ENCODE data around the gene GNG12. TPM values are rescaled to one million over a fixed set of nuclear protein-coding genes. Genes with fewer than 3 reads are reported as not detected.
A peak's percentile ranks its signal among the peaks of the same experiment; 100 is the strongest.

GNG12 gene
- total and polyA plus RNA-seq, 4 donors = 61.3 to 157 (median 78.5) TPM

DNA sequence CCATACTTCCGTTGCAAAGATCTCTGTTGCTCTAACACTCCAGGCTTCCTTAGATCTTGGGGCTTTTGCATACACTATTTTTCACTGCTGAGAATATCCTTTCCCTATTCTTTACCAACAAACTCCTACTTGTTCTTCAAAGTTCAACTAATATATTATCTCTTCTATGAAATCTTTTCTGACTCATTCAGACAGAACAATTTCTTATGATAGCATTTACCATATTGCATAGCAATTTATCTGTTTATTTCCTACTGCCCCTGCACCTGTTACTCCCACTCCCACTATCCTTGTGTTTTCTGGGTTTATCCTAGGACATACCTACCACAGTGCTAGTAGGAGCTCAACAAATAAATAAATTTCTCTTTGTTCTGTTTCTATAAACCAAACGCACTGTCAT lies 137.3 kb downstream of the GNG12 start:
- Histone ChIP-seq H3K27ac (ENCODE audit: low read depth, low read length) (no peak overlapping the region), H3K4me3 (ENCODE audit: low read depth, low read length) (no peak overlapping the region), H3K36me3 (ENCODE audit: control insufficient read depth, insufficient read depth, low read length) (no peaks in the 10 kb centered on the region), H3K9me3 (ENCODE audit: control insufficient read depth, insufficient read depth, low read length) (no peaks in the 10 kb centered on the region), H3K27me3 (ENCODE audit: control insufficient read depth, insufficient read depth, low read length) (no peaks in the 10 kb centered on the region), H3K4me1 (ENCODE audit: control insufficient read depth, insufficient read depth, low read length) (no peaks in the 10 kb centered on the region)
- DNase-seq (ENCODE audit: low read depth in 4 of 6, low spot score in 6 of 6) = no peak
- WGBS (ENCODE audit: insufficient coverage) = 93% methylated on average over 1 of the region's 2 CpGs

- H3K4me1 ChIP-seq (ENCODE audit: control insufficient read depth, insufficient read depth, low read length) = peaks cover under 1% of the 10 kb centered on the region
- no peak overlapping the region for H3K4me3 ChIP-seq (ENCODE audit: low read depth, low read length)
- H3K27me3 ChIP-seq (ENCODE audit: control insufficient read depth, insufficient read depth, low read length) = no peaks in the 10 kb centered on the region
- no peak overlapping the region for H3K27ac ChIP-seq (ENCODE audit: low read depth, low read length)
- H3K36me3 ChIP-seq (ENCODE audit: control insufficient read depth, insufficient read depth, low read length) = no peaks in the 10 kb centered on the region
- H3K9me3 ChIP-seq (ENCODE audit: control insufficient read depth, insufficient read depth, low read length) = no peaks in the 10 kb centered on the region
- DNase-seq (ENCODE audit: low read depth in 4 of 6, low spot score in 6 of 6) = no peak
Measured at GRCh38 chr1:67691712-67692111, 141.6 kb downstream of the GNG12 start.

- H3K4me1 ChIP-seq (ENCODE audit: control insufficient read depth, insufficient read depth, low read length) = peaks cover 10% of the 10 kb centered on the region
- DNase-seq (ENCODE audit: low read depth in 4 of 6, low spot score in 6 of 6) = no peak
- H3K27ac ChIP-seq (ENCODE audit: low read depth, low read length) = no peak overlapping the region
- H3K9me3 ChIP-seq (ENCODE audit: control insufficient read depth, insufficient read depth, low read length) = no peaks in the 10 kb centered on the region
- no CpG with 5 or more reads among the region's 2 CpGs for WGBS (ENCODE audit: insufficient coverage)
- H3K27me3 ChIP-seq (ENCODE audit: control insufficient read depth, insufficient read depth, low read length) = no peaks in the 10 kb centered on the region
- H3K4me3 ChIP-seq (ENCODE audit: low read depth, low read length) = no peak overlapping the region
- H3K36me3 ChIP-seq (ENCODE audit: control insufficient read depth, insufficient read depth, low read length) = no peaks in the 10 kb centered on the region
Measured at GRCh38 chr1:67690411-67690810, 142.9 kb downstream of the GNG12 start.

DNA sequence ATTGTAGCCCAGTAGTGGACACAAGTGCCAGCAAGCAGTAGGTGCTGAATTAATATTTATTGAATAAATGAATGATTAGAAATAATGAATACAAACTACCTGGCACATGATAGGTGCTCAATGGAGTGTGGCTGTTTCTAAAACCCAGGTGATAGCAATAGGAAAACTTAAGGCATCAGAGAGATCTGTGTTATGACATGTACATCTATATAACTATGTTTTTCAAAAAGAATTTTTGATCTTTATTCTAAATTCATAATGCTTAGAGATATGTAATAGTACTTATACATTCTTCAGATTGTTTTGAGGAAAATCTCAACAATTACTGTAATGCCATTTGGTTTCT lies 143.3 kb downstream of the GNG12 start:
- peaks cover 11% of the 10 kb centered on the region for H3K4me1 ChIP-seq (ENCODE audit: control insufficient read depth, insufficient read depth, low read length)
- no peaks in the 10 kb centered on the region for H3K9me3 ChIP-seq (ENCODE audit: control insufficient read depth, insufficient read depth, low read length)
- H3K4me3 ChIP-seq (ENCODE audit: low read depth, low read length) = no peak overlapping the region
- H3K27me3 ChIP-seq (ENCODE audit: control insufficient read depth, insufficient read depth, low read length) = no peaks in the 10 kb centered on the region
- H3K36me3 ChIP-seq (ENCODE audit: control insufficient read depth, insufficient read depth, low read length) = no peaks in the 10 kb centered on the region
- no peak overlapping the region for H3K27ac ChIP-seq (ENCODE audit: low read depth, low read length)
- no peak for DNase-seq (ENCODE audit: low read depth in 4 of 6, low spot score in 6 of 6)

DNA sequence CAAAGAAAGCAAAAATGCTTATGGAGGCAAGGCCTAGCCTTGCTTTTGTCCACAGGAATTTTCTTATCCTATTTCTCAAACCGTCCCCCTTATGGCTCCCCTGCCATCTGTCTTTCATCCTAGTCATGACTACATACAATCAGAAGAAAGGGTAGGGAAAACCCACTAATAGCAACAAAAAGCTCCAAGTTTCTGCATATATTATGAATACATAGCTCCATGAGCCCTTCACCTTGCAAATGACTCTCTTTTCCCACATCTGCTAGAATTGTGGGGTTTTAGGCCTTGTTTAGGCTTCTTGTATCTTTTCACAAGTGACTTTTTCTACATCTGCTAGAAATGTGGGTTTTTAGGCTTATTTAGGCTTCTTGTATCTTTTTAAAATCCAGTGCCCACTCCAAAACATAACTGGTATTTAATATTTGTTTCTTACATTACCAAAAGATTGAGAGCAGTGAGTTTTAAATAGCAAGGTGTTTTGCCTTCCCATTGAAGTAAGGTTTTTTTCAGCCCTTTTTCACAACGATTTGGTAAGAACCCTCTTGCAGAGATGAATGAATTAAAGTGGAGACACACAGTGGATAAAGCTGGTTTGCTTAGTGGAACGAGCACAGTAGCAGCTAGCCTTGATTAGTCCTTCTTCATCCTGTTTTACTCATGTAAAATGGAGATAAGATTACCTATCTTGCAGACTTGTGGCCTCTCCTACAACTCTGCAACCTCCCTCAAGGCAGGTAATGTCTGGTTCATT lies 143.8 kb downstream of the GNG12 start:
- Histone ChIP-seq H3K4me3 (ENCODE audit: low read depth, low read length) (no peak overlapping the region), H3K4me1 (ENCODE audit: control insufficient read depth, insufficient read depth, low read length) (peaks cover 14% of the 10 kb centered on the region), H3K27me3 (ENCODE audit: control insufficient read depth, insufficient read depth, low read length) (no peaks in the 10 kb centered on the region), H3K9me3 (ENCODE audit: control insufficient read depth, insufficient read depth, low read length) (no peaks in the 10 kb centered on the region), H3K36me3 (ENCODE audit: control insufficient read depth, insufficient read depth, low read length) (no peaks in the 10 kb centered on the region), H3K27ac (ENCODE audit: low read depth, low read length) (no peak overlapping the region)
- no peak for DNase-seq (ENCODE audit: low read depth in 4 of 6, low spot score in 6 of 6)
- WGBS (ENCODE audit: insufficient coverage) = 55% methylated on average over 2 of the region's 3 CpGs

GRCh38 chr1:67688526-67689219 lies 144.6 kb downstream of the GNG12 start:
- Histone ChIP-seq H3K27me3 (ENCODE audit: control insufficient read depth, insufficient read depth, low read length) (no peaks in the 10 kb centered on the region), H3K9me3 (ENCODE audit: control insufficient read depth, insufficient read depth, low read length) (no peaks in the 10 kb centered on the region), H3K27ac (ENCODE audit: low read depth, low read length) (no peak overlapping the region), H3K4me3 (ENCODE audit: low read depth, low read length) (no peak overlapping the region), H3K4me1 (ENCODE audit: control insufficient read depth, insufficient read depth, low read length) (peaks cover 14% of the 10 kb centered on the region), H3K36me3 (ENCODE audit: control insufficient read depth, insufficient read depth, low read length) (no peaks in the 10 kb centered on the region)
- WGBS (ENCODE audit: insufficient coverage) = 92% methylated on average over 3 of the region's 3 CpGs
- no peak for DNase-seq (ENCODE audit: low read depth in 4 of 6, low spot score in 6 of 6)

DNA sequence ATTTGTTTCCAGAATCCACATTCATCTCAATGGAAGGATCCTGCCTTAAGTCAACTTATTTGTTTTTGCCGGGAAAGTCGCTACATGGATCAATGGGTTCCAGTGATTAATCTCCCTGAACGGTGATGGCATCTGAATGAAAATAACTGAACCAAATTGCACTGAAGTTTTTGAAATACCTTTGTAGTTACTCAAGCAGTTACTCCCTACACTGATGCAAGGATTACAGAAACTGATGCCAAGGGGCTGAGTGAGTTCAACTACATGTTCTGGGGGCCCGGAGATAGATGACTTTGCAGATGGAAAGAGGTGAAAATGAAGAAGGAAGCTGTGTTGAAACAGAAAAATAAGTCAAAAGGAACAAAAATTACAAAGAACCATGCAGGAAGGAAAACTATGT lies 145.6 kb downstream of the GNG12 start:
- H3K4me1 ChIP-seq (ENCODE audit: control insufficient read depth, insufficient read depth, low read length) = peaks cover 14% of the 10 kb centered on the region
- 67% methylated on average over 1 of the region's 4 CpGs for WGBS (ENCODE audit: insufficient coverage)

GRCh38 chr1:67687198-67687545 lies 146.1 kb downstream of the GNG12 start:
- peaks cover 14% of the 10 kb centered on the region for H3K4me1 ChIP-seq (ENCODE audit: control insufficient read depth, insufficient read depth, low read length)
- H3K4me3 ChIP-seq (ENCODE audit: low read depth, low read length) = peak overlapping the region; percentile 86
- H3K27me3 ChIP-seq (ENCODE audit: control insufficient read depth, insufficient read depth, low read length) = no peaks in the 10 kb centered on the region
- H3K27ac ChIP-seq (ENCODE audit: low read depth, low read length) = no peak overlapping the region
- peak in 1 of 6 donors; percentile 35 for DNase-seq (ENCODE audit: low read depth in 4 of 6, low spot score in 6 of 6)
- no peaks in the 10 kb centered on the region for H3K36me3 ChIP-seq (ENCODE audit: control insufficient read depth, insufficient read depth, low read length)
- no peaks in the 10 kb centered on the region for H3K9me3 ChIP-seq (ENCODE audit: control insufficient read depth, insufficient read depth, low read length)
- 0% methylated on average over 1 of the region's 3 CpGs for WGBS (ENCODE audit: insufficient coverage)

More for the DNA sequence above, 145.6 kb downstream of the GNG12 start:
- H3K9me3 ChIP-seq (ENCODE audit: control insufficient read depth, insufficient read depth, low read length) = no peaks in the 10 kb centered on the region
- H3K27ac ChIP-seq (ENCODE audit: low read depth, low read length) = no peak overlapping the region
- no peaks in the 10 kb centered on the region for H3K27me3 ChIP-seq (ENCODE audit: control insufficient read depth, insufficient read depth, low read length)
- H3K4me3 ChIP-seq (ENCODE audit: low read depth, low read length) = peak overlapping the region; percentile 86
- no peaks in the 10 kb centered on the region for H3K36me3 ChIP-seq (ENCODE audit: control insufficient read depth, insufficient read depth, low read length)
- no peak for DNase-seq (ENCODE audit: low read depth in 4 of 6, low spot score in 6 of 6)

GRCh38 chr1:67686267-67687197 lies 146.7 kb downstream of the GNG12 start:
- H3K36me3 ChIP-seq (ENCODE audit: control insufficient read depth, insufficient read depth, low read length) = no peaks in the 10 kb centered on the region
- peak overlapping the region; percentile 86 for H3K4me3 ChIP-seq (ENCODE audit: low read depth, low read length)
- H3K9me3 ChIP-seq (ENCODE audit: control insufficient read depth, insufficient read depth, low read length) = no peaks in the 10 kb centered on the region
- peak overlapping the region; percentile 79 for H3K27ac ChIP-seq (ENCODE audit: low read depth, low read length)
- no peaks in the 10 kb centered on the region for H3K27me3 ChIP-seq (ENCODE audit: control insufficient read depth, insufficient read depth, low read length)
- H3K4me1 ChIP-seq (ENCODE audit: control insufficient read depth, insufficient read depth, low read length) = peaks cover 14% of the 10 kb centered on the region
- DNase-seq (ENCODE audit: low read depth in 4 of 6, low spot score in 6 of 6) = peak in 3 of 6 donors; percentile 58 to 86 (median 80)
- under 1% methylated on average over 40 of the region's 43 CpGs for WGBS (ENCODE audit: insufficient coverage)
